ENCODE measurements around the gene KIT.

DNA sequence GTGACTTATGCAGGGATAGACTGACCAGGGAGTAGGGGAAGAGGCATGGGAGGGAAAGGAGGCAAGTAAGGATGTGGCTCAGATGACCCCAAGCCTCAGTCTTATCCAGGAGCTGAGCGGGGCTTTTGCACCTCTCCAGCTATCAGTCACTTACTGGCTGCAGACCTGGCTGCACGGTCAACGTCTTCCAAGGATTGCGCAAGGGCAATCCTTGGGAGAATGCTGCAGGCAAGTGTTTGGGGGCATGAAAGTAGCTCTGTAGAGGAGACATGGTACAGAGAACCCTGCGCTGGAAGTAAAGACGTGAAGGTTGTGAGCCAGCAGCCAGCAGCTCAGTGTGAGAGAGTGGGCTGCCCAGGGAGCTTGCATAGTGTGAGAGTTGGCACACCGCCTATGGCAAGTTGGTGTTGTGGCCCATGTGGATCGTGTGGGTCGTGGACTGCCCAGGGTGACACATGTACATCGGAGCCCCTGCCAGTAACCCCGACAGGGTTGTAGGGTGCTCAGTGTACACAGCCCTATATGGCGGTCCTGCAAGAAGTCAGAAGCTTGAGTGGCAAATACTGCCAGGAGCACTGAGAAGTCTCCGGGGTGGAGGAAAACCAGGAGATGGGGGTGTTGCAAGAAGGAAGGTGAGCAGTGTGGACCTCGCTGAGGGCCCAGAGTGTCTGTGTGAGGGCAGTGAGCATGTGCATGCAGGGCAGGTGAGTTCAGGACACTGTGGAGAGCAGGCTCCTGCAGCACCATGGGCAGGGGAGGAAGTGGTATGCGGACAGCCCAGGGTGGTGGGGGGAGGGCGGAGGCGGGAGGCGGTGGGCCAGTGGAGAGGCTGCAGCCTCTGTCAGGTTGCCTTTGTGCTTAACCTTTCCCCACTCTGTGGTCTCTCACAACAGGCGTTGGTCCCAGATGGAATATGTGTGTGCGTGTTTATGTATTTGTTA is 50.9 kb downstream of the KIT start:
- TF ChIP-seq POLR2A (IDR thresholded peaks at IDR 0.05; ENCODE audit: low read depth, low read length) (no peak), POLR2AphosphoS5 (IDR thresholded peaks at IDR 0.05; ENCODE audit: low read depth, low read length) (no peak), TAF1 (IDR thresholded peaks at IDR 0.05; ENCODE audit: borderline replicate concordance, low read depth, low read length) (no peak)

All from GM12892 (cell line).